Nucleus accumbens (tissue), 56 donors: ENCODE measurements around the gene SELENOP.

ENCODE experiments used
- DNase-seq, 56 donors: peaks; one replicate each; lab custom pipeline; 2025; lab: John Stamatoyannopoulos, UW

SELENOP gene

DNA sequence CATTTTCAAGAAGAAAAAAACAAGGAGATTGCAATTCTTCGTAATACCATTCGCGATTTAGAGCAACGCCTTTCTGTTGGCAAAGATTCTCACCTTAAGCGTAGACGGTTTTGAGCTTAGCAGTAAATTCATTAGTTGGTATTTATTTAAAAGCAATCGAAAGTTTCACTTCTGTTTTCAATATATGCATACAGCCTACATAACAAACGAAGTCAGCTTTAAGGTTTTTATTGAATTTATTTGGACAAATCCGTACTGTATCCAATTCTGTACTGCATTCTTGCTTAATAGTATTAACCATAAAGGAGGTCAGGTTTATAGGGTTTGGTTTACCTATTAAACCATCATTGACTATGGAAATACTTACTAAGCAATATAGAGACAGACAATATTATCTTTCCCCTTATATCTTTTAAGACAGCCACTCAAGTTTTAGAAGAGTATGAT, 12.0 kb downstream of the SELENOP start:
- no peak for DNase-seq

- no peak for DNase-seq
Measured at GRCh38 chr5:42799241-42799608, 12.5 kb downstream of the SELENOP start.

DNA sequence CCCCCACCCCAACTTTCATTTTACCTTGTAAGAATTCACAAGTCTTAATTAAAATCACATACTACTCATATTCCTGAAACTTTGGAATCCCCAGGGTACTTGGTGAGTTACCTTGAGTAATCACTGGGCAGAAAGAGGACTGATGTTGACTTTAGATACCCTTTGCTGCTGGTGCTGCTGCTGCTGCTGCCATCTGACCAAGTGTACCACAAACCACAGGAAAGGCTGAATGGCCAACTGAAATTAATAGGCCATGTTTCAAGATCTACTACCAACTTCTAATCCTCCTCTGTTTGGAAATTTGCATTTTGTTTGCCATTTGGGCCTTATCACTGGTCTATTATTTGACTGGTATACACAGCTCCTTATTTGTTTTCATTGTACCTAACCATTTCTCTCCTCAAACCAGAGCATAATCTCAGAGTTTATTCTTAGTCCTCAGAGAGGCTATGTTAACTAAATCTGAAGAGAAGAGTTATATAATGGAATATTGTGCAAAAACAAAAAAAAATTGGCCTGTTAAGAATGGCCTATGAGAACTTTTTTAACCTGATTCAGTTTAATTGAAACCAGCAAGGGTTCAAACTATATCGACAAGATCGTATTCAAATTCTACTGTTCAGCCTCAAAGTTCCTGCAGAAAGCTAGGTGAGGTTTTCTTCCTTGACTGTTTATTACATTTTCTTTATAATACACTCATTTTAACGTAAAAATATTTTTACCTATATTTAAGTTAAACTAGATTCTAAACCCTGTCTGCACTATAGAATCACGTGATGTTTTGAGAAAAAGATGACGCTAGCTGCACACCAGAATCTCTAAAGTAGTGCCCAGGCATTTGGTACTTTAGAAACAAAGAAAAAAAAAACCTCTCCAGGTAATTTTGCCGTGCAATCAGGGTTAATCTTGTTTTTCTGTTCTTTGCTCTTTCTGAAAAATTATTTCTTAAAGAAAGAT, 13.1 kb downstream of the SELENOP start:
- DNase-seq: no peak

- no peak for DNase-seq
Measured at GRCh38 chr5:42791151-42791550, 20.5 kb downstream of the SELENOP start.

GRCh38 chr5:42787845-42788244, 23.8 kb downstream of the SELENOP start:
- no peak for DNase-seq

DNA sequence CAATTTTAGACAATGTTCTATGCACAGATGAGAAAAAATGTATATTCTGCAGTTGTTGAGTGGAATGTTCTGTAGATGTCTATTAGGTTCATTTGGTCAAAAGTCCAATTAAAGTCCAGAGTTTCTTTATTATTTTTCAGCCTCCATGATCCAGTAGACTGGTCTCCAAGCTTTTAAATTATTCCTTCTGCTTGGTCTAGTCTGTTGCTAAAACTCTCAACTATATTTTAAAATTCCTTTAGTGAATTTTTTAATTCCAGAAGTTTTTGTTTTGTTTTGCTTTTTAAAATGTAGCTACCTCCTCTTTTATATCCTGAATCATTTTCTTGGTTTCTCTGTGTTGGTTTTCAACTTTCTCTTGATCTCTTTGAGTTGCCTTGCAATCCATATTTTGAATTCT, 24.6 kb downstream of the SELENOP start:
- DNase-seq: no peak

- DNase-seq: no peak
Measured at GRCh38 chr5:42785756-42786155, 25.9 kb downstream of the SELENOP start.

- no peak for DNase-seq
Measured at GRCh38 chr5:42784132-42784531, 27.6 kb downstream of the SELENOP start.

- DNase-seq: no peak
Measured at GRCh38 chr5:42781584-42781983, 30.1 kb downstream of the SELENOP start.

- no peak for DNase-seq
Measured at GRCh38 chr5:42779083-42779482, 32.6 kb downstream of the SELENOP start.

- DNase-seq: no peak
Measured at GRCh38 chr5:42772265-42772993, 39.3 kb downstream of the SELENOP start.

GRCh38 chr5:42770003-42770402, 41.7 kb downstream of the SELENOP start:
- no peak for DNase-seq

DNA sequence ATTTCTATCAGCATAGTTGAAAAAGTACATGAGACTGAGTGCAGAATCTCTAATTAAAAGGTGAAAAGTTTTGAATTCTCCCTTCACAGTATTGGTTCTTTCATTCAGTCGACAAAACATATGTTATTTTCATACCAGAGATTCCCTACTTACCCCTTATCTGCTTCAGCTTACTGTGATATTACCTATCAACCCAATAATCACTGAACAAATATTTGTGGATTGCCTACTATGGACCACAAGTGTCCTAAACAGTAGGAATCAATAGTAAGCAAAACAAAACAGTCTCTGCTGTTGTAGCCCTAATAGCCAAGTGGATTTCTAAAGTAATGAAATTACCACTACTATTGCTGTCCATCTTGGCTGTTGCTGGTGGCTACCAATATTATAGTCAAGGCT, 43.6 kb downstream of the SELENOP start:
- no peak for DNase-seq

- DNase-seq: no peak
Measured at GRCh38 chr5:42767491-42768105, 44.1 kb downstream of the SELENOP start.

DNA sequence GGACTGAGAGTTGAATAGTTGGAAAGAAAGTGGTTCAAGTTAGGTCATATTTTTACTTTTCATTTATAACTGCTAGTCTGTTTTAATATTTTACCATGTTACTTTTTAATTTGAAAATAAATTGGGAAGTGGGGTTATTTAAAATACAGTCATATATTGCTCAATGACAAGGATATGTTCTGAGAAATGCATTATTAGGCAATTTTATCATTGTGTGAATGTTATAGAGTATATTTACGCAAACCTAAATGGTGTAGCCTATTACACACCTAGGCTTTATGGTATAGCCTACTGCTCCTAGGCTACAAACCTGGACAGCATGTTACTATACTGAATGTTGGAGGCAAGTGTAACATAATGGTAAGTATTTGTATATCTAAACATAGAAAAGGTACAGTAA, 49.9 kb downstream of the SELENOP start:
- no peak for DNase-seq

DNA sequence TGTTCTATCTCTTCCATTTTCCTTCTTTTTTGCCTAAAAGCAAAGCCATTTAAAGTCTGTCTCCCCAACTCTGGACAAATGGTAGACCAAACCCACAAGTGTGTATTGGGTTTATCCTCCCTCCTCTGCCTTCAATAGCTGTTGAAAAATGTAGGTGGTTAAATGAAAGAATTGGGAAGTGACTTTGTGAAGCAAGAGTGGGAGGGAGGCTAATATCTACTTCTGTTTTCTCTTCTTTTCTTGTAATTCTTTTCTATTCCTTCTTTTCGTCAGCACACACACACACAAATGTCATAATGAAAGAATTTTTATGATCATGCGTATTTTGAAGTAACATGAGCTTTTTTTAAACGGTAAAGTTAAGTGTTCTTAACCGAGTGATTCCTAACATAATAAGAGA, 51.3 kb downstream of the SELENOP start:
- DNase-seq: no peak

DNA sequence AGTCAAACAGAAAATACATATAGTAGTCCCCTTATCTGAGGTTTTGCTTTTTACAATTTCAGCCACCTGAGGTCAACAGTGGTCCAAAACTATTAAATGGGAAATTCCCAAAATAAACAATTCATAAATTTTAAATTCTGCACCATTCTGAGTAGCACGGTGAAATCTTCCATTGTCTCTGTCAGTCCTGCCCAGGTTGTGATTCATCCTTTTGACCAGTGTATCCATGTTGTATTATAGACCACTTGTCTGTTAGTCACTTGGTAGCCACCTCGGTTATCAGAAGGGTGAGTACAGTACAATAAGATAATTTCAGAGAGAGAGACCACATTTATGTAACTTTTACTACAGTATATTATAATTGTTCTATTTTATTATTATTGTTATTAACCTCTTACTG, 52.2 kb downstream of the SELENOP start:
- DNase-seq: no peak

DNA sequence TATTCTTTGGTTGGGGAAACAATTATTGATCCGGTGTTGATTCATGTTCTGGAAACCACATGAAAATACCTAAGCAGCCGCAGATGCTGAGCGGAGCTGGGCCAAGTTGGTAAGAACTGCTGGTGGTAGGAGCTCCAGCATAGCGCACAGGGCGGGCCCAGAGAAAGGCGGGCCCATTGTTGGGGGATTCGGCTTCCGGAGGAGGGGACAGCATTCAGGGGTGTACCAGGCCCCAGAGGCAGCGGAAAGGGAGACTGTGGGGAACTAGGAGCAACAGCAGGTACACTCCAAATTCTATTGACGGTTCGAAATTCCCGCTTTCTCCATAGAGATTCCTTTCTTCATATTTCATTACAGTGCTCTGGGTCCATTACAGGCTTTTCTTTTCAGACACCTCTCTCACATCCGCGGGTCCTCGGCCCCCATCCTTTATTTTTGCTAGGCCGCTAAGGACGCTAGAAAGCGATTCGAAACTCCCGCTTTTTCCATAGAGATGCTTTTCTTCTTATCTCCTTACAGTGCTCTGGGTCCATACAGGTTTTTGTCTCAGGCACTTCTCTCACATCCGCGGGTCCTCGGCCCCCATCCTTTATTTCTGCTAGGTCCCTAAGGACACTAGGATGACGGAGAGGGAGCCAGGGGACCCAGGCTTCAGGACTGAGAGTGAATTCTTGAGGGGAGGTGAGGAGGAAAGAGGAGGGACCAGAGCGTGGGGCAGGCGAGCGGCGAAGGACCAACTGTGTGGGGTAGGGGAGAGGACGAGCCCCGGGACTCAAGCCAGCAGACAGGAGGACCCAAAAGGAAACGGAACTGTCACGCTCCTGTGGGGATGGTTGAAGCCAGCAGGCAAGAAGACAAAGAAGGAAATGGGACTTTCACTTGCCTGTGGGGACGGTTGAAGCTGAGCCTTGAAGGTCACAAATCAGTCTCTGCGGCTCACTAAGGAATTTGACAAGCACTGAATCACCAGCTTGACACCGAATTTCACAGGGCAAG, 54.8 kb downstream of the SELENOP start, which contains the start of gene CCDC152:
Gene CCDC152, plus strand, starts transcription at position 213 of the 996 bp plus-strand sequence. CDS start 2,304 bp downstream, outside the sequence.
- peak in 27 of 56 donors; percentile 1 to 59 (median 19) for DNase-seq

GRCh38 chr5:42753099-42753498, 58.6 kb downstream of the SELENOP start:
- no peak for DNase-seq

DNA sequence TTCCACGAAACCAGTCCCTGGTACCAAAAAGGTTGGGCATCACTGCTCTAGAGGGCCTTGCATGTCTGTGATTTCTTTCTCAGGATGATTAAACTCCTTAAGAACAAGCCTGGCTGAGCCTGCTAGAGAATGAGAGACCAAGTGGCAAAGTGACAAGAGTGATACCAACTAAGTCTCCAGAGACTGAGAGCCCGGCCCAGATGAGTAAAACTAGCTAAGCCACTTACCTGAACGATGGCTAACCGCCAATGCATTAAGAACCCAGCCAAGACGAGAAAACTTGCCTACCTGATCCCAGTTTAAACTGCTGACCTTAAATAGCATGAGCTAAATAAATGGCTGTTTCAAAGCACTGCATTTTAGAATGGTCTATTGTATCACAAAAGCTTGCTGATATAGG, 60.6 kb downstream of the SELENOP start:
- no peak for DNase-seq
